Neuronal stem cell (in vitro differentiated cells): ENCODE measurements around the gene REV3L.

Source experiments
- DNase-seq: peaks from one replicate; pipeline ENCODE4 v3.0.0-alpha.2; 2013; ENCODE audit warnings: low spot score
- H2AFZ ChIP-seq: one replicate; pipeline ENCODE4 v1.6.1; 2013; ENCODE audit warnings: mild to moderate bottlenecking, low read length, inconsistent platforms
- H2AK5ac ChIP-seq: 2 replicates; pipeline ENCODE4 v1.6.1; 2013; ENCODE audit warnings: low read depth, mild to moderate bottlenecking, inconsistent platforms, low read length, moderate library complexity, mixed read lengths
- H2BK120ac ChIP-seq: 2 replicates; pipeline ENCODE4 v1.6.1; 2013; ENCODE audit warnings: low read depth, mild to moderate bottlenecking, inconsistent platforms, low read length, moderate library complexity, mixed read lengths
- H2BK12ac ChIP-seq: one replicate; pipeline ENCODE4 v1.6.1; 2013; ENCODE audit warnings: low read length, inconsistent platforms
- H2BK15ac ChIP-seq: 2 replicates; pipeline ENCODE4 v1.6.1; 2013; ENCODE audit warnings: mild to moderate bottlenecking, low read length, inconsistent platforms, mixed read lengths
- H2BK5ac ChIP-seq: one replicate; pipeline ENCODE4 v1.6.1; 2013; ENCODE audit warnings: inconsistent platforms, mild to moderate bottlenecking, low read length, moderate library complexity
- H3K14ac ChIP-seq: one replicate; pipeline ENCODE4 v1.6.1; 2013; ENCODE audit warnings: low read length, inconsistent platforms
- H3K18ac ChIP-seq: 2 replicates; pipeline ENCODE4 v1.6.1; 2013; ENCODE audit warnings: low read length, inconsistent platforms
- H3K23ac ChIP-seq: 2 replicates; pipeline ENCODE4 v1.6.1; 2013; ENCODE audit warnings: low read depth, mild to moderate bottlenecking, mixed read lengths, low read length, inconsistent platforms; ENCODE audit not compliant: poor library complexity
- H3K27ac ChIP-seq: replicated peaks from 3 replicates; pipeline ENCODE4 v1.5.1; 2013; ENCODE audit warnings: low read length, inconsistent platforms
- H3K27me3 ChIP-seq, 3 experiments: 2 replicates each; pipeline ENCODE4 v1.6.1; 2013; ENCODE audit warnings: low read length in 3 of 3, mild to moderate bottlenecking in 2 of 3, inconsistent platforms in 1 of 3, low read depth in 1 of 3, mixed read lengths in 1 of 3, moderate library complexity in 1 of 3; ENCODE audit not compliant: control insufficient read depth in 3 of 3, insufficient read depth in 3 of 3
- H3K36me3 ChIP-seq, 2 donors: replicated peaks in 1 of 2; 2 replicates each; pipeline ENCODE4 v1.6.1; 2013; ENCODE audit warnings: low read length in 2 of 2; ENCODE audit not compliant: control insufficient read depth in 2 of 2, insufficient read depth in 2 of 2
- H3K4ac ChIP-seq: 2 replicates; pipeline ENCODE4 v1.6.1; 2013; ENCODE audit warnings: inconsistent platforms, mild to moderate bottlenecking, low read length, moderate library complexity
- H3K4me1 ChIP-seq, 2 donors: 1 replicate in 1 of 2; 2 replicates in 1 of 2; pipeline ENCODE4 v1.6.1; 2013; ENCODE audit warnings: low read length in 2 of 2, low read depth in 1 of 2; ENCODE audit not compliant: control insufficient read depth in 2 of 2, insufficient read depth in 1 of 2
- H3K4me2 ChIP-seq: one replicate; pipeline ENCODE4 v1.6.1; 2013; ENCODE audit warnings: mild to moderate bottlenecking, low read length, inconsistent platforms; ENCODE audit not compliant: insufficient read depth, poor library complexity, severe bottlenecking
- H3K4me3 ChIP-seq, 2 donors: 2 replicates each; pipeline ENCODE4 v1.5.1; 2013; ENCODE audit warnings: low read length in 2 of 2, mild to moderate bottlenecking in 2 of 2, inconsistent platforms in 1 of 2, moderate library complexity in 1 of 2
- H3K79me1 ChIP-seq: one replicate; pipeline ENCODE4 v1.6.1; 2013; ENCODE audit warnings: low read depth, mild to moderate bottlenecking, inconsistent platforms, low read length, moderate library complexity
- H3K9ac ChIP-seq: one replicate; pipeline ENCODE4 v1.6.1; 2013; ENCODE audit warnings: mild to moderate bottlenecking, low read depth, low read length, inconsistent platforms; ENCODE audit not compliant: poor library complexity
- H3K9me3 ChIP-seq, 2 donors: replicated peaks in 1 of 2; 2 replicates each; pipeline versions ENCODE3 to v1.6.1; 2013; ENCODE audit warnings: low read length in 2 of 2, mild to moderate bottlenecking in 2 of 2, inconsistent platforms in 1 of 2, low read depth in 1 of 2, mixed read lengths in 1 of 2, moderate library complexity in 1 of 2; ENCODE audit not compliant: control insufficient read depth in 2 of 2, insufficient read depth in 1 of 2
- H4K8ac ChIP-seq: one replicate; pipeline ENCODE4 v1.6.1; 2013; ENCODE audit warnings: low read depth, mild to moderate bottlenecking, inconsistent platforms, low read length, moderate library complexity
- H4K91ac ChIP-seq: one replicate; pipeline ENCODE4 v1.6.1; 2013; ENCODE audit warnings: low read length, low read depth, mild to moderate bottlenecking, inconsistent platforms; ENCODE audit not compliant: poor library complexity
- WGBS, 2 donors: extraction: QIAGEN DNeasy Blood & Tissue Kit; methylation state at CpG; one replicate each; pipeline ENCODE4 v1.1.7; 2013; ENCODE audit warnings: missing lambda C conversion rate in 2 of 2, mixed read lengths in 1 of 2; ENCODE audit not compliant: insufficient read length in 2 of 2, insufficient replicate concordance in 1 of 2; ENCODE audit errors: extremely low coverage in 2 of 2; 5-methylcytosine and 5-hydroxymethylcytosine counted together

Gene REV3L

DNA sequence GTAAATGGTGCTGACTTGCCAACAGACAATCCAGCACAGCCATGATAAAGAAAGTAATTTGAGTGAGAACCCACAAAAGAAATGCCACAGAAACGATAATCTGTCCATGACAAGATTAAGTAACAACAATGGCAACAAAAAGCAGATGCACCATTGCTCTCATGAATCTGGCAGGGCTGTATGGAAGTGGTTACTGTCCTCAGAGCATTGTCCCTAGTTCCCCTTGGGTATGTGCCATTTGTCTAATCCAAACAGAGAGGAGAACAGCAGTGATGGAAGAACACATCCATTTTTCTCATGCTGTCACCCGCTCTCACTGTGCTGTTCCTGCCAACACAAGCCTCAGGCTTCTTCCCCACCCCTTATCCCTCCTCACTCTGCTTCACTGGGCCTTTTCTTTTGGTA lies 65.8 kb downstream of the REV3L start:
- Histone ChIP-seq H3K4me2 (no peak overlapping the region), H3K4me1 (peaks cover 0 to 4% of the 10 kb centered on the region in 2 donors), H2BK5ac (no peak overlapping the region), H3K36me3 (peaks cover 0 to 42% of the 10 kb centered on the region in 2 donors), H2BK120ac (no peak overlapping the region), H3K4ac (no peak overlapping the region), H4K8ac (no peak overlapping the region), H3K27me3 (no peaks in the 10 kb centered on the region), H2BK12ac (no peak overlapping the region), H3K79me1 (no peaks in the 10 kb centered on the region), H3K23ac (no peak overlapping the region), H4K91ac (no peak overlapping the region), H2AFZ (no peak overlapping the region), H3K18ac (no peak overlapping the region), H3K9me3 (no peaks in the 10 kb centered on the region), H2AK5ac (no peak overlapping the region), H2BK15ac (no peak overlapping the region), H3K27ac (no peak overlapping the region), H3K9ac (no peak overlapping the region), H3K14ac (no peak overlapping the region), H3K4me3 (no peak overlapping the region)
- no peak for DNase-seq
- WGBS, 2 donors: no CpG with 5 or more reads among the region's 2 CpGs

DNA sequence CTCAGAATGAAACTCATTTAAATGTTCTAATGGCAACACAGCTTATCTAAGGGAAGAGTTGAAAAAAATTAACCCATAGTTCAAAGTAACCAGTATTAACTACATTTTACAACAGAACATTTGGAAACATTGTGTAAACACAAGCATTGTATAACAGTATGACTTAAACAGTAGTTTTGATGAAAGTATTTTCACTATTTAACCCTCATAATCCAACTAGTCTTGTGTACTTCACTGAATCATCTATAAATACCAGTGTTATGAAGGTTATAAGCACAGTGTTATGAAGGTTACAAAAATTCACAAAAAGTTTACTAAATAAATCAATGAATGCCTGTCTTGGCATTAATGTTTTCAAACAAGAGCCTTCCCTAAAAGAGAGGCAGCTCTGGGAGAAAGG lies 66.5 kb downstream of the REV3L start:
- peaks cover 0 to 4% of the 10 kb centered on the region in 2 donors for H3K4me1 ChIP-seq

DNA sequence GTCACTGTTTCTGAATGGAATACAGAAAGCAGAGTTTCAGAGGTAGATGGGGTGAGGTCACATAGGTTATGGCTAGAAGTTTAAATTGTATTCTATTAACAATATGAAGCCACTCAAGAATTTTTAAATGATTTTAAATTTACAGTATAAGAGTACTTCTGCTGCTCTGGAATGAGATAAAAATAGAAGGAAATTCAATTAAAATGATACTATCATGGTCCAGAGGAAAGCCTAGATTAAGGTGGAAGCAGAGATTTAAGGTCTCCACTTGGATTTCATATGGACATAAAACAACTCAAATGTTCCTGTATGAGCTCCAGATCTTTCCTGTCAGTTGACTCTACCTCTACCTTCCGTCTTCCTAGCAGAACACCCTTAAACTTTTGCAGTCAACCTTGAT lies 68.6 kb downstream of the REV3L start:
- Histone ChIP-seq H3K27ac (no peak overlapping the region), H3K23ac (no peak overlapping the region), H3K27me3 (no peaks in the 10 kb centered on the region), H3K14ac (no peak overlapping the region), H2BK12ac (no peak overlapping the region), H2AFZ (no peak overlapping the region), H3K36me3 (peaks cover 0 to 70% of the 10 kb centered on the region in 2 donors), H3K18ac (no peak overlapping the region), H3K4ac (no peak overlapping the region), H2BK15ac (no peak overlapping the region), H3K4me2 (no peak overlapping the region), H4K8ac (no peak overlapping the region), H2BK120ac (no peak overlapping the region), H2AK5ac (no peak overlapping the region), H4K91ac (no peak overlapping the region), H2BK5ac (no peak overlapping the region), H3K9me3 (no peaks in the 10 kb centered on the region), H3K4me3 (no peak overlapping the region), H3K4me1 (peaks cover 0 to 4% of the 10 kb centered on the region in 2 donors), H3K79me1 (no peaks in the 10 kb centered on the region), H3K9ac (no peak overlapping the region)
- no CpG with 5 or more reads among the region's 1 CpG for WGBS, 2 donors
- no peak for DNase-seq

More for the DNA sequence above, 66.5 kb downstream of the REV3L start:
- Histone ChIP-seq H3K27ac (no peak overlapping the region), H3K4me2 (no peak overlapping the region), H3K4me3 (no peak overlapping the region), H3K4ac (no peak overlapping the region), H3K14ac (no peak overlapping the region), H3K23ac (no peak overlapping the region), H2BK120ac (no peak overlapping the region), H4K8ac (no peak overlapping the region), H2BK5ac (no peak overlapping the region), H2BK12ac (no peak overlapping the region), H3K36me3 (peaks cover 0 to 48% of the 10 kb centered on the region in 2 donors), H3K9ac (no peak overlapping the region), H2AK5ac (no peak overlapping the region), H2BK15ac (no peak overlapping the region), H2AFZ (no peak overlapping the region), H3K9me3 (no peaks in the 10 kb centered on the region), H3K18ac (no peak overlapping the region), H3K79me1 (no peaks in the 10 kb centered on the region), H3K27me3 (no peaks in the 10 kb centered on the region), H4K91ac (no peak overlapping the region)
- DNase-seq: no peak

DNA sequence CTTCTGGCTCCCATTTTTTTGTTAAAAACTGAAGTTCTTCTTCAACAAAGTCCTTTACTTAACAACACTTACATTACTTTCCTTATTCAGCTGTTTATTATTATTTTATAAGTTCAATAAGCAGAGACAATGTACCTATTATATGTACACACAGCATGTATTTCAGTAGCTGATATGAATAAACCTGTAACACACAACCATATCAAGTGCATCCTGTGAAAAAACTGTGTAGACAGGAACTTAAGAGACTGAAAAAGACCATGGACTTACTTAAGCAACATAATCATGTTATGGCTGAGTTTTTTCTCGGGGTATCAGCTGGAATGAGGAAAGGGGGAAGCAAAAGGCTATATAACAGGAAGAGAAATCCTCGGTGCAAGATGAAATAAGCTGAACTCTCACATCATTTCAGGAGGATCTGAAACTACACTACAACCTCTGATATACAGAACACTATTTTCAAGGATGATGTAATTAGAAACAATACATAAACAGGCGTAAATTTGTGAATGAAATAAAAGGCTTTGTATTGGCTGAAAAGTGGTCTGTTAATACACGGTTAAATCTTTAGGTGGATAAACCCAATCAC lies 70.9 kb downstream of the REV3L start:
- Histone ChIP-seq H2BK15ac (no peak overlapping the region), H3K4me3 (no peak overlapping the region), H3K79me1 (no peaks in the 10 kb centered on the region), H3K4ac (no peak overlapping the region), H4K8ac (no peak overlapping the region), H3K4me1 (peaks cover 0 to 1% of the 10 kb centered on the region in 2 donors), H3K27me3 (no peaks in the 10 kb centered on the region), H3K27ac (no peak overlapping the region), H2BK120ac (no peak overlapping the region), H2BK12ac (no peak overlapping the region), H3K14ac (no peak overlapping the region), H3K9me3 (no peaks in the 10 kb centered on the region), H4K91ac (no peak overlapping the region), H2BK5ac (no peak overlapping the region), H2AFZ (no peak overlapping the region), H3K36me3 (peaks cover 0 to 91% of the 10 kb centered on the region in 2 donors), H3K9ac (no peak overlapping the region), H3K18ac (no peak overlapping the region), H3K23ac (no peak overlapping the region), H3K4me2 (no peak overlapping the region), H2AK5ac (no peak overlapping the region)
- no peak for DNase-seq
- no CpG with 5 or more reads among the region's 4 CpGs for WGBS, 2 donors
